ENCODE results near the gene MTUS2. TPM values are rescaled to one million over a fixed set of nuclear protein-coding genes. Genes with fewer than 3 reads are reported as not detected.
"Not testable (repeated sequence)": the region's sequence is repeated elsewhere in the genome, so short reads cannot be mapped to it uniquely, and the experiment has no call there.

MTUS2 gene
- total RNA-seq, 1 donor from 2014 or later, result 0.41 TPM

GRCh38 chr13:29187584-29187983 is 367.4 kb downstream of the MTUS2 start:
- Histone ChIP-seq H3K9me3 (no peaks in the 10 kb centered on the region), H3K4me1 (no peaks in the 10 kb centered on the region), H3K27me3 (no peaks in the 10 kb centered on the region), H3K4me3 (no peak overlapping the region), H3K36me3 (no peaks in the 10 kb centered on the region), H3K27ac (no peak overlapping the region)
- DNase-seq (no peak), ATAC-seq (no peak)
- intact Hi-C loops (cut with DNase I), result no loop called here
- no peak for TF ChIP-seq CTCF (IDR thresholded peaks at IDR 0.05)

GRCh38 chr13:29190298-29190697 is 370.2 kb downstream of the MTUS2 start:
- Histone ChIP-seq H3K4me3 (no peak overlapping the region), H3K36me3 (no peaks in the 10 kb centered on the region), H3K4me1 (no peaks in the 10 kb centered on the region), H3K27ac (no peak overlapping the region), H3K9me3 (no peaks in the 10 kb centered on the region), H3K27me3 (no peaks in the 10 kb centered on the region)
- DNase-seq (no peak), ATAC-seq (no peak)
- no peak for TF ChIP-seq CTCF (IDR thresholded peaks at IDR 0.05)
- intact Hi-C loops (cut with DNase I), result no loop called here

- ATAC-seq, result peak; percentile 61
- no peaks in the 10 kb centered on the region for H3K9me3 ChIP-seq
Measured at GRCh38 chr13:29193083-29193482, 372.9 kb downstream of the MTUS2 start.

GRCh38 chr13:29195456-29195855 is 375.3 kb downstream of the MTUS2 start:
- H3K36me3 ChIP-seq, result no peaks in the 10 kb centered on the region
- intact Hi-C loops (cut with DNase I), result no loop called here
- TF ChIP-seq CTCF (IDR thresholded peaks at IDR 0.05), result no peak
- H3K27ac ChIP-seq, result no peak overlapping the region
- DNase-seq (no peak), ATAC-seq (no peak)
- H3K27me3 ChIP-seq, result no peaks in the 10 kb centered on the region
- no peak overlapping the region for H3K4me3 ChIP-seq
- no peaks in the 10 kb centered on the region for H3K4me1 ChIP-seq
- H3K9me3 ChIP-seq, result no peaks in the 10 kb centered on the region

More at GRCh38 chr13:29193083-29193482, 372.9 kb downstream of the MTUS2 start:
- intact Hi-C loops (cut with DNase I), result no loop called here
- H3K27me3 ChIP-seq, result no peaks in the 10 kb centered on the region
- no peak for DNase-seq
- no peak for TF ChIP-seq CTCF (IDR thresholded peaks at IDR 0.05)
- H3K27ac ChIP-seq, result no peak overlapping the region
- H3K36me3 ChIP-seq, result no peaks in the 10 kb centered on the region
- no peak overlapping the region for H3K4me3 ChIP-seq
- H3K4me1 ChIP-seq, result no peaks in the 10 kb centered on the region

GRCh38 chr13:29196409-29197074 is 376.4 kb downstream of the MTUS2 start:
- no peak for TF ChIP-seq CTCF (IDR thresholded peaks at IDR 0.05)
- H3K36me3 ChIP-seq, result no peaks in the 10 kb centered on the region
- no peak overlapping the region for H3K4me3 ChIP-seq
- H3K9me3 ChIP-seq, result no peaks in the 10 kb centered on the region
- no peaks in the 10 kb centered on the region for H3K4me1 ChIP-seq
- H3K27ac ChIP-seq, result no peak overlapping the region
- intact Hi-C loops (cut with DNase I), result no loop called here
- H3K27me3 ChIP-seq, result no peaks in the 10 kb centered on the region
- DNase-seq, result no peak
- no peak for ATAC-seq

GRCh38 chr13:29202753-29203152 is 382.6 kb downstream of the MTUS2 start:
- not testable (repeated sequence) for ATAC-seq

More at GRCh38 chr13:29202753-29203152, 382.6 kb downstream of the MTUS2 start:
- H3K27me3 ChIP-seq; H3K4me3 ChIP-seq; H3K27ac ChIP-seq; H3K9me3 ChIP-seq; intact Hi-C loops (cut with DNase I); DNase-seq; H3K36me3 ChIP-seq; H3K4me1 ChIP-seq: not testable (repeated sequence)
